ENCODE measurements around the gene UQCRFS1.
"Not testable (repeated sequence)": the region's sequence is repeated elsewhere in the genome, so short reads cannot be mapped to it uniquely, and the experiment has no call there.

Gene UQCRFS1

GRCh38 chr19:29212356-29212647, 649 bp downstream of the UQCRFS1 start:
- no peak for DNase-seq
- Histone ChIP-seq H3K4me3 (ENCODE audit: low read length) (peak overlapping the region; percentile 65), H2AFZ (ENCODE audit: low read length) (peak overlapping the region; percentile 1; the same call in 1 of the 2 replicates), H3K4me1 (ENCODE audit: low read length) (peaks cover 4% of the 10 kb centered on the region), H3K9me2 (replicated peaks; ENCODE audit: insufficient read depth, low read length) (no peaks in the 10 kb centered on the region), H3K9ac (ENCODE audit: low read length) (peak overlapping the region; percentile 96), H3K36me3 (replicated peaks; ENCODE audit: insufficient read depth, low read length) (peaks cover 14% of the 10 kb centered on the region; the same call in 1 of the 2 replicates), H3K27ac (ENCODE audit: low read length) (peak overlapping the region; percentile 41; the same call in 1 of the 2 replicates), H3K4me2 (ENCODE audit: low read depth, low read length) (peak overlapping the region; percentile 77), H3K9me3 (replicated peaks; ENCODE audit: insufficient read depth, low read length) (no peaks in the 10 kb centered on the region), H3F3A (ENCODE audit: insufficient read depth, low read length) (no peaks in the 10 kb centered on the region), H3K79me2 (ENCODE audit: low read length) (peaks cover 48% of the 10 kb centered on the region), H4K20me1 (ENCODE audit: insufficient read depth, low read length) (peaks cover 18% of the 10 kb centered on the region), H3K27me3 (replicated peaks; ENCODE audit: insufficient read depth, low read length) (peaks cover 17% of the 10 kb centered on the region)
- no peak for TF ChIP-seq EZH2 (optimal IDR thresholded peaks at IDR 0.05; ENCODE audit: low read depth, low read length)
- TF ChIP-seq CTCF (IDR thresholded peaks at IDR 0.05; ENCODE audit: low read length), result no peak

- no peak for DNase-seq
- H3K36me3 ChIP-seq (replicated peaks; ENCODE audit: insufficient read depth, low read length), result peaks cover 16% of the 10 kb centered on the region; the same call in 1 of the 2 replicates
- peaks cover 52% of the 10 kb centered on the region for H3K79me2 ChIP-seq (ENCODE audit: low read length)
Measured at GRCh38 chr19:29211562-29212355, 1.2 kb downstream of the UQCRFS1 start.

GRCh38 chr19:29211041-29211440, 1.9 kb downstream of the UQCRFS1 start:
- H2AFZ ChIP-seq (ENCODE audit: low read length); H3K4me3 ChIP-seq (ENCODE audit: low read length); H3K27ac ChIP-seq (ENCODE audit: low read length); DNase-seq; H3K9me2 ChIP-seq (replicated peaks; ENCODE audit: insufficient read depth, low read length); H3F3A ChIP-seq (ENCODE audit: insufficient read depth, low read length); H3K4me1 ChIP-seq (ENCODE audit: low read length); H3K9ac ChIP-seq (ENCODE audit: low read length); H3K9me3 ChIP-seq (replicated peaks; ENCODE audit: insufficient read depth, low read length): not testable (repeated sequence)
- H3K27me3 ChIP-seq (replicated peaks; ENCODE audit: insufficient read depth, low read length), result peaks cover 15% of the 10 kb centered on the region; the same call in 1 of the 2 replicates
- peaks cover 58% of the 10 kb centered on the region for H3K79me2 ChIP-seq (ENCODE audit: low read length)
- peaks cover 23% of the 10 kb centered on the region for H4K20me1 ChIP-seq (ENCODE audit: insufficient read depth, low read length)
- peaks cover 22% of the 10 kb centered on the region; the same call in 1 of the 2 replicates for H3K36me3 ChIP-seq (replicated peaks; ENCODE audit: insufficient read depth, low read length)
- peak overlapping the region; percentile 77 for H3K4me2 ChIP-seq (ENCODE audit: low read depth, low read length)

More at GRCh38 chr19:29211562-29212355, 1.2 kb downstream of the UQCRFS1 start:
- peak overlapping the region; percentile 77 for H3K4me2 ChIP-seq (ENCODE audit: low read depth, low read length)
- peaks cover 4% of the 10 kb centered on the region for H3K4me1 ChIP-seq (ENCODE audit: low read length)
- TF ChIP-seq EZH2phosphoT487 (IDR thresholded peaks at IDR 0.05; ENCODE audit: low read length) (no peak), EZH2 (optimal IDR thresholded peaks at IDR 0.05; ENCODE audit: low read depth, low read length) (no peak), CTCF (IDR thresholded peaks at IDR 0.05; ENCODE audit: low read length) (no peak)
- peak overlapping the region; percentile 96 for H3K9ac ChIP-seq (ENCODE audit: low read length)
- H3F3A ChIP-seq (ENCODE audit: insufficient read depth, low read length), result no peaks in the 10 kb centered on the region
- no peaks in the 10 kb centered on the region for H3K9me2 ChIP-seq (replicated peaks; ENCODE audit: insufficient read depth, low read length)
- H2AFZ ChIP-seq (ENCODE audit: low read length), result no peak overlapping the region
- peak overlapping the region; percentile 41; the same call in 1 of the 2 replicates for H3K27ac ChIP-seq (ENCODE audit: low read length)
- no peaks in the 10 kb centered on the region for H3K9me3 ChIP-seq (replicated peaks; ENCODE audit: insufficient read depth, low read length)
- H3K4me3 ChIP-seq (ENCODE audit: low read length), result peak overlapping the region; percentile 65
- peaks cover 17% of the 10 kb centered on the region for H3K27me3 ChIP-seq (replicated peaks; ENCODE audit: insufficient read depth, low read length)
- H4K20me1 ChIP-seq (ENCODE audit: insufficient read depth, low read length), result peaks cover 18% of the 10 kb centered on the region

- Histone ChIP-seq H3K36me3 (replicated peaks; ENCODE audit: insufficient read depth, low read length) (peaks cover 22% of the 10 kb centered on the region; the same call in 1 of the 2 replicates), H3K79me2 (ENCODE audit: low read length) (peaks cover 58% of the 10 kb centered on the region), H4K20me1 (ENCODE audit: insufficient read depth, low read length) (peaks cover 23% of the 10 kb centered on the region)
- H3K4me3 ChIP-seq (ENCODE audit: low read length); DNase-seq; H2AFZ ChIP-seq (ENCODE audit: low read length); H3K9ac ChIP-seq (ENCODE audit: low read length); H3F3A ChIP-seq (ENCODE audit: insufficient read depth, low read length); H3K9me2 ChIP-seq (replicated peaks; ENCODE audit: insufficient read depth, low read length); H3K27ac ChIP-seq (ENCODE audit: low read length); H3K4me1 ChIP-seq (ENCODE audit: low read length); H3K4me2 ChIP-seq (ENCODE audit: low read depth, low read length); H3K27me3 ChIP-seq (replicated peaks; ENCODE audit: insufficient read depth, low read length); H3K9me3 ChIP-seq (replicated peaks; ENCODE audit: insufficient read depth, low read length): not testable (repeated sequence)
Measured at GRCh38 chr19:29210502-29210901, 2.4 kb downstream of the UQCRFS1 start.

GRCh38 chr19:29207403-29208187, 5.4 kb downstream of the UQCRFS1 start:
- H3K4me2 ChIP-seq (ENCODE audit: low read depth, low read length), result not testable (repeated sequence)

More at GRCh38 chr19:29207403-29208187, 5.4 kb downstream of the UQCRFS1 start:
- H3K9ac ChIP-seq (ENCODE audit: low read length); H3K4me1 ChIP-seq (ENCODE audit: low read length); H3K9me2 ChIP-seq (replicated peaks; ENCODE audit: insufficient read depth, low read length); H3K27ac ChIP-seq (ENCODE audit: low read length); H3K4me3 ChIP-seq (ENCODE audit: low read length); H3F3A ChIP-seq (ENCODE audit: insufficient read depth, low read length); H3K9me3 ChIP-seq (replicated peaks; ENCODE audit: insufficient read depth, low read length); H3K27me3 ChIP-seq (replicated peaks; ENCODE audit: insufficient read depth, low read length); DNase-seq; H2AFZ ChIP-seq (ENCODE audit: low read length): not testable (repeated sequence)
- H4K20me1 ChIP-seq (ENCODE audit: insufficient read depth, low read length), result peaks cover 23% of the 10 kb centered on the region
- peaks cover 22% of the 10 kb centered on the region; the same call in 1 of the 2 replicates for H3K36me3 ChIP-seq (replicated peaks; ENCODE audit: insufficient read depth, low read length)
- peaks cover 55% of the 10 kb centered on the region for H3K79me2 ChIP-seq (ENCODE audit: low read length)
